HG03457 (cell line): ENCODE data around the gene ZNF550.

ENCODE experiments used
- ATAC-seq: cut with Tn5 transposase; IDR thresholded peaks from one replicate; pipeline ENCODE4 v1.9.1; 2021; ENCODE audit warnings: moderate number of reproducible peaks; ENCODE audit not compliant: unreplicated experiment

Gene ZNF550

DNA sequence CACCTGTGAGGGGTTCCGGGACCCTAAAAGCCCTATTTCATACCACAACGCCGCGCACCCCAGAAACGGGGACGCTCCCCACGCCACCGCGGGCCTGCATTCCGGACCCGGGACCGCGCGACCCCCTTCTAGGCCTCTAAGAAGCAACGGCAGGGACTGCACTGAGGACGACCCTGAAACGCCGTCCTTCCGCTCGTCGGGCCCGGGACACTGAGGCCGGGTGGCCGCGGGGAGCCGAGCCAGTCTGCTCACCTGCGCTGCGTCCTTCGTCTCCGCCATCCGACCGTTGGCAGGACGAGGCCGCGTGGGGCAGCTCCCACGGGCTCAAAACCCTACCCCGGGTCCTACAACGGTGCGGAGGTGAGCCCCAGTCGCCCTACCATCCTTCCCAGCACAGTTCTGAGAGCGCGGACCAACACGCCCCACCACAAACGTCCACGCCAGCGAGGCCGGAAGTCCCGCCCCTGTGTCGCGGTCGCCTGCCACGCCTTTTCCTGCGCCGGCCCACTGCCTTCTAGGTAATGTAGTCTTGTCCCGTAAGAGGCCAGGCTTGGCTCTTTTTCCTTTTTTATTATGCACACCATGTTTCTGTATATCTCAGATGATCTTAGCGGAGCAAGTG, at the start of gene ZNF550:
ZNF550 (minus strand) TSS at position 460 of the 622 bp plus-strand sequence; CDS start at position 279, 181 bp downstream.
- ATAC-seq, result peak; percentile 90

DNA sequence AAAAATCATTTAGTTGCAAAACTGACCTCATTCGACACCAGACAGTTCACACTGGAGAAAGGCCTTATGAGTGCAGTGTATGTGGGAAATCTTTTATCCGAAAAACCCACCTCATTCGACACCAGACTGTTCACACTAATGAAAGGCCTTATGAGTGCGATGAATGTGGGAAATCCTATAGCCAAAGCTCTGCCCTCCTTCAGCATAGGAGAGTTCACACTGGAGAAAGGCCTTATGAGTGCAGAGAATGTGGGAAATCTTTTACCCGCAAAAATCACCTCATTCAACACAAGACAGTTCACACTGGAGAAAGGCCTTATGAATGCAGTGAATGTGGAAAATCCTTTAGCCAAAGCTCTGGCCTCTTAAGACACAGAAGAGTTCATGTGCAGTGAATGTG, 47.3 kb upstream of the ZNF550 start:
- ATAC-seq, result no peak

DNA sequence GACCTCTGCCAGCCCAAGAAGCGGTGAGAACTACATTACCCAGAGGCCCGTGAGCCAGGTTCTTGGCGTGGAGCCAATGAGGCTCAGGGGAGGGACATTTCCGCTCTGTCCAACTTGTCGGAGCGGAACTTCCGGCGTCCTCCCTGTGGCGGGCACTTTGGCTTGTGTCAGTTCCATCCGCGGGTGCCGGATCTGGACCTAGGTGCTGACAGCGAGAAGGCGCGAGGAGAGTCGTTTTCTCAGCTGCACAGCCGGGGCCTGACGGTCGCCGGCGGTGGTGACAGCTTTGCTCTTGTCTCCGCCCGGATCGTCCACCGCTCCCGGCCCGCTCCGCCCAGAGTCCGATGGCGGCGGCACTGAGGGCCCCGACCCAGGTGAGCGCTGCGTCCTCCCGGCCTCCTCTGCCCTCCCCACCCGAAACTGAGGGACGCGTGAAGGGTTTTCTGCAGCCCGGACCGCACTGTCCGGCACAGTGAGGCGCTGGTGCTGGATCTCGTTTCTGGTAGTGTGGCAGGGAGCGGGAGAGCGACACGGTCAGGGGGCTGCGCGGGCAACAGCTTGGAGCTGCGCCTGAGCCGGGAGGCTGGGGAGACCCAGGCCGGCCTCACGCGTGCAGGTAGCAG, 40.2 kb upstream of the ZNF550 start, which contains the start of gene ZNF530:
ZNF530 (plus strand) TSS at position 125 of the 623 bp plus-strand sequence. CDS start 4,461 bp downstream, outside the sequence.
- ATAC-seq, result peak; percentile 87

DNA sequence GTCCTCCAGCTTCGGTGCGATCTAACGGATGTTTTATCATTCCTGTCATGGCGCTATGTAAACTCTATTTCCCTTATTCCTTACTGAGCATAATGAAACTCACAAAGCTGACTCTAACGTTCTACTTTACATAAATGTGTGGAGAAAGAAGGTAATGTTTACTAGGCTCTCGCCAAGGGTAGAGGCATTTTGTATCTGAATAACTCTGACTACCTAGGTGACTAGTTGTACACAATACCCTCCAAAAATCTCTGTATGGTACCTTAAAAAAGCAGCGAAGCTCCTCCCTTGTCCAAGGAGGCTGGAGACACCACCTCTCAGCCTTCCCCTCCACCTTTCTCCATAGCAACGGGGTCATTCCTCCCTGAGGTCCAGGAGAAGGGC, 39.7 kb upstream of the ZNF550 start:
- no peak for ATAC-seq

DNA sequence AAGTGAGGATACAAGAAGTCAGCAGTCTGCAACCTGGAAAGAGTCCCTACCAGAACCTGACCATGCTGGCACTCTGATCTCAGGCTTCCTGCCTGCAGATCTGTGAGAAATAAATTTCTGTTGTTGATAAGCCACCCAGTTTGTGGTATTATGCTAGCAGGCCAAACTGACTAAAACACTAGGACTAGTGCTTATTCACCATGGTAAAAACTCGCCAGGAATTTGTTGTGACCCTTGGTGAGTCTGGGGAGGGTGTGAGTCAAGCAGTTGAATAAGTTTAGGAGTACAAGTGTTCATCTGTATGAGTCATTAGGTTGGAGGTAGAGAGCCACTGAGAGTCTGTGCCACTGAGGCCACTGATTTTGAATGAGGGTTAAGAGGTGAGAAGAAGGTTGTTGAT, 27.9 kb upstream of the ZNF550 start:
- no peak for ATAC-seq

DNA sequence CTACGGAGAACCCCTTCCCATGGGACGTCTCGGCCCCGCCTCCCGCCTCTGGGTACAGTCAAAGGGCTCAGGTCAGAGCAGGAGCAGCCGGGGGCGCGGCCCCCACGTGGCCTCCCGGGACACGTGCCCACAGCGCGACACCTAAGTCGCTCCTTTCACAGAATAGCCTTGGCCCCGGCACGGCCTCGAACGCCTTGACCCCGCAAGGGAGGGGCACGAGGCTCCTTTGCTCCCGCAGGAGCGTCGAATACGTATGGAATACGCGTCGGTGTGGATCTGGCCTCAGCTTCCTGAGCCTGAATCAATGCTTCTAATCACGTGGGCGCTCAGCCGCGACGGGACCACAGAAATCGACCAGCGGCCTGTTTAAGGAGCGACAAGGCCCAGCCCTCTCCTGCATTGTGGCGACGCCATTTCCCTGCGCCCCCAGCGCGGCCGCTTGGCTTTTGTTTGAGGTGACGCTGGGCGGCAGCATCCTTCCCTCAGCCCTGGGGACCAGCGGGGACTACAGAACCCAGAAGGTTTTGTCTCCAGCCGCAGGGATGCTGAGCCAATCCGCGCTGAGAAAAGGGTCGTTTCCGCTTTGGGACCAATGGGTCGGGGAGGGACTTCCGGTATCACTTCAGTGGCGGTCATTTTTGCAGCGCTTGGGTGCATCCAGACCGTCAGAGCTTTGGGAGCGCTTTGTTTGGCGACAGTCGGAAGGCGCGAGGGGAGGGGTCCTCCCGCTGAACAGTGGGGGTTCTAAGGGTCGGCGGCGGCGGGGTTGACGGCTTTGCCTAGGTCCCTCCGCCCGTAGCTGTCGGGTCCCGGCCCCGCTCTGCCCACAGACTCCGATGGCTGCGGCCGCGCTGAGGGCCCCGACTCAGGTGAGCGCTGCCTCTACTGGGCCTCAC, 24.1 kb upstream of the ZNF550 start, which contains the start of gene ZIK1:
ZIK1 (plus strand) TSS at position 625 of the 896 bp plus-strand sequence; CDS start at position 837, 212 bp downstream.
- peak; percentile 61 for ATAC-seq

GRCh38 chr19:57583104-57583520, 23.4 kb upstream of the ZNF550 start:
- ATAC-seq, result no peak

DNA sequence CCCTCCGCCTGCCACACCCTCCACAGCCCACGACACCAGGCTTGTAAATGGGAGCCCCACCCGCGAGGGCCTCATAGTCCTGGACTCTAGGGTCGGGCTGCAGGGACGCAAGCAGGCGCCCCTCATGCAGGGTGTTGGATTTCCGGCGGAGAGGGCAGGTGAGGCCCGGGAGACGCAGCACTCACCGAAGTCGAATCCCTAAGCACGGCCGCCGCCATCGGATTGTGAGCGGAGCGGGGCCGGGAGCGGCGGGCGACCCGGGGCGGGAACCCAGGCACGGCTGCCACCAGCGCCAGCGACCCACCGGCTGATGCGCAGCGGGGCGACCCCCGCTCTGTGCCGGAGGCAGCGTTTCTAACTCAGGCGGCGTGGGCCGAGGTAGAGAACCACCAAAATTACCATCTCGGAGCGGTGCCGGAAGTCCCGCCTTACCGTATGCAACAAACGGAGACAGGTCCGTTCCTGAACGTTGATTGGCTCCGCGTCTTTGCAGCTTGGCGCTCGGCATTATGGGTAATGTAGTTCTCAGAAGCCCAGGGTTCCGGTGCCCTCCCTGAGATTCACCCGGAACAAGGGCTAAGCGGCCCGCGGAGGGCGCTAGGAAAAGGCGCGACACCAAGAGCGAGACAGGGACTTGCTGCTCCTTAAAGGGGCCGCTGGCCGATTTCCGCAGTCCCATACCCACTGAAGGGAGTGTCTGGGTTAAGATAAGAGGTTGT, 19.0 kb upstream of the ZNF550 start, which contains the start of gene ZNF416:
ZNF416 (minus strand) TSS at position 425 of the 719 bp plus-strand sequence; CDS start at position 218, 207 bp downstream.
- ATAC-seq, result peak; percentile 83

GRCh38 chr19:57576661-57577060, 17.0 kb upstream of the ZNF550 start:
- no peak for ATAC-seq

GRCh38 chr19:57572415-57572947, 12.8 kb upstream of the ZNF550 start:
- no peak for ATAC-seq

GRCh38 chr19:57570707-57571106, 11.0 kb upstream of the ZNF550 start:
- no peak for ATAC-seq

DNA sequence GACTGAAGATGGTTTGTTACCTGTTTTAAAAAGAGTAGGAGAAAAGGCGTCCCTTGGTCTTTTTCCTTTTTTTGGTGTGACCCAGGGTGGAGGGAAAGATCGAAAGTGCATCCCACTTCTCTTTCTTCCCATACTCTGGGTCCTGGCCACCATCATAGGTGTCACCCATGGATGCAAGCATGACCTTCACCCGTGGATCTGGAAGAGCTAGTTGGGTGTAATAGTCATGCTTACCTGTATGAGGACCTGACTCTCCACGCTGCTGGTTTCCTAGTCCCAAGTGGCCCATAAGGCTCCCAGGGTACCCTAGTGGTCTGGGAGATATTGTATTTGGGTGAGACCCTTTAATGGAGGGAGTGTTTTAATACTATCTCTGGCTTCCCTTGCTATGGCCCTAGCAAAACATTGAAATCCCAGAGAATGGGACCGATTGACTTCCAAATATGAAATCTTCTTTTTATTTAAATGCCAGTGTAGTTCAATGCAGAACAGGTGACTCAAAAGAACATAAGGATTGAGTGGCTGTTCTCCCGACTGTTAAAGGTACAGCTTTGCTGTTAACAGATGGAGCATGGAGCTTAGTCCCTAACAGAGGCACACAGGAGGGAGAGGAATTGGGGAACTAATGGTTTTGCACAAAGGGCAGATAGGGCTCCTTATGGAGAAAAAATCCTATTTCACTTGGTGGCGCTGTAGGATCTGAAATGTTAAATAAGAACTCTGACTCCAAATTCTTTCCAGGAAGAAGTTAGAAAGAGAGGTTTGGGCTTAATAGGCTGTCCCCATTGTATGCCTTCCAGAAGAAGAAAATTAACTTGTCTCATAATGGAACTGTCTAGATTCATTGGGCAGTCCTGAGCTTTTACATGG, 7.0 kb upstream of the ZNF550 start:
- no peak for ATAC-seq

- ATAC-seq, result no peak
These were observed 3.9 kb upstream of the ZNF550 start for GRCh38 chr19:57563547-57563946.

GRCh38 chr19:57560049-57560491, 407 bp upstream of the ZNF550 start:
- ATAC-seq, result no peak

DNA sequence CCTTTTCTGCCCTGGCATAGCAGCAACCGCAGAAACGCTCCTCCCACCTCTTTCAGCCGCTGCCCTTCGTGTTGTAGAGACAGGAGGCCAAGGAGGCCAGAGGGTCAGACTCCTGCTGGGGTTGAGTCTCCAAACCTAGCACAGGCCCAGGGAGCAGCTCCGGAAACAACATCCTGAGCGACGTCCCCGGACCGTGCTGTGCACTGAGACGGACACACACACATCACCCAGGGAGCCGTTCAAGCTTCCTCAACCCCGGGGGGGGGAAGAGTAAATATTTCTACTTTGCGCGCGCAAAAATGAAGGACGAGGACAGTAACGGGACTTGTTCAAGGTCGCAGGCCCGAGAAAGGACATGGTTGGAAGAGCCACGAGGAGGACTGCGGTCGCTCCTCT, 657 bp downstream of the ZNF550 start:
- ATAC-seq, result no peak

- no peak for ATAC-seq
These were observed 1.1 kb downstream of the ZNF550 start for GRCh38 chr19:57558525-57558924.

DNA sequence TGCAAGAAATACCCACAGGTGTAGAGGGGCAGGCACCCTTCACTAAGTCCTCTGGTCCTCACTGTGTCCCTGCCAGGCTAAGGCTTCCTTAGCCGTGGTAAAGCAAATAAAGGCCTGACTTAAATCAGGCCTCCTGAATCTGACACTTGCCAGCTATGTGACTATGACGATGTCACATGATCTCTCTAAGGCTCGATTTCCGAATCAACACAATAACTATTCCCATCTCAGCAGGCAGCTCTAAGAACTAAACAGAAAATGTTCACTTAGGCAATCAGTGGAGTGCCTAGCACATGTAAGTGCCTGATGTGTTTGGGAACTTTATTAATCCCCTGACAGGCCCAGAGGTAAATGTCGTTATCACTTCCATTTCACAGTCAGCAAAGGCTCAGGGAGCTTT, 2.0 kb downstream of the ZNF550 start:
- ATAC-seq, result no peak

DNA sequence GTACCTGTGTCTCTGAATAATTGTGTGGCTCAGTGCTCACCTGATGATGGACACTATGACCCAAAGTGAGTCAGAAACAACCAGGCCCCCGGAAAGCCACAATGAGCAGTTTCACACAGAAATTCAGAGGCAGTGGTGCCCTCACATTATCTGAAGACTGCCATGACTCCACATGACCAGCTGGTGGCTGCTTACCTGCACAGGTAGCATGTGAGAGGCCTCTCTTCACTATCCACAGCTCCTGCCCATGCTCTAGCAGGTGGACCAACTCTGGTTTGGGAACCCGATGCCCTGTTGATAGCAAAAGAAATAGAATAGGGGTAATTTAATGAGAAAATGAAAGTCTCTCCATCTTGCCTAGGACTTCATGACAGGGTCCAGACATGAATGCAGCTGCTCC, 7.2 kb downstream of the ZNF550 start:
- ATAC-seq, result no peak

DNA sequence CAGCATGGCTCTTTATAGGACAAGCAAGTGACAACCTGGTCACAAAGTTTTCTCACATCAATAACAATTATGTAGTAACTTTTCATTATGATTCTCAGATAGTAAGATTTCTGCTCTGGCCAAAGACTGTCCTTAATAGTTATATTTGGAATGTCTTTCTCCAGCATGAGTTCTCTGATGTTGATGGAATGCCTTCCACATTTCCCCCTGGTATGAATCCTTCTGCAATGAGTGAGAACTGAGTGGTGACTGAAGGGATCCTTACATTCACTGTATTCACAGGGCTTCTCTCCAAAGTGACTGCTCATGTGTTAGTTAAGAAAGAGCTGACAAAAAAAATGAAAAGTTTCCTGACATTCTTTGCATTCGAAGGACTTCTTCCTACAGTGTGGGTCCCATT, 13.2 kb downstream of the ZNF550 start:
- no peak for ATAC-seq
